Upper lobe of left lung (tissue), 6 donors: Measurements from ENCODE around the gene RAD23B. TPM values are rescaled to one million over a fixed set of nuclear protein-coding genes. Genes with fewer than 3 reads are reported as not detected.
A peak's percentile ranks its signal among the peaks of the same experiment; 100 is the strongest.

Experiments used
- ATAC-seq, 2 donors: fragments of 200-7000 bp; cut with Tn5 transposase; one replicate each; pipeline ENCODE4 v1.9.1; 2022; ENCODE audit warnings: mild to moderate bottlenecking in 2 of 2, moderate library complexity in 2 of 2; ENCODE audit not compliant: low FRiP score in 2 of 2
- DNase-seq, 2 donors: peaks; one replicate each; pipeline ENCODE4 v3.0.0-alpha.2; 2019 to 2020
- H3K27ac ChIP-seq, 4 donors: fragments of 200-600 bp; sonication (generic); one replicate each; pipeline ENCODE4 v1.5.1; 2016 to 2019
- H3K27me3 ChIP-seq, 4 donors: fragments of 200-600 bp; sonication (generic); one replicate each; pipeline ENCODE4 v1.5.1; 2017 to 2019
- H3K36me3 ChIP-seq, 4 donors: fragments of 200-600 bp; sonication (generic); one replicate each; pipeline ENCODE4 v1.5.1; 2016 to 2019
- H3K4me1 ChIP-seq, 4 donors: fragments of 200-600 bp; sonication (generic); one replicate each; pipeline ENCODE4 v1.5.1; 2018 to 2019
- H3K4me3 ChIP-seq, 4 donors: fragments of 200-600 bp; sonication (generic); one replicate each; pipeline ENCODE4 v1.5.1; 2017 to 2019; ENCODE audit warnings: mild to moderate bottlenecking in 2 of 4, moderate library complexity in 1 of 4
- H3K9me3 ChIP-seq, 4 donors: fragments of 200-600 bp; sonication (generic); one replicate each; pipeline ENCODE4 v1.5.1; 2018 to 2019
- EP300 ChIP-seq, 4 donors: sonication (generic); formaldehyde crosslinking; IDR thresholded peaks; one replicate each; pipeline ENCODE4 v1.5.1; 2017; ENCODE audit warnings: antibody characterized with exemption in 4 of 4, control low read depth in 2 of 4
- POLR2A ChIP-seq, 4 donors: fragments of 450-650 bp; IDR thresholded peaks; one replicate each; pipeline ENCODE4 v1.5.1; 2016 to 2017; ENCODE audit warnings: antibody characterized with exemption in 4 of 4, mild to moderate bottlenecking in 2 of 4
- POLR2AphosphoS5 ChIP-seq, 2 donors: sonication (generic); formaldehyde crosslinking; IDR thresholded peaks; one replicate each; pipeline ENCODE4 v1.5.1; 2017; ENCODE audit warnings: antibody characterized with exemption in 2 of 2
- WGBS, 2 donors: methylation state at CpG; one replicate each; pipeline ENCODE4 v1.1.5; 2017 to 2018; 5-methylcytosine and 5-hydroxymethylcytosine counted together
- total RNA-seq, 6 donors: library from RNA; depleted of rRNA in 4 of 6; stranded (reverse); fragments of >200 nt in 4 of 6; gene quantifications; one replicate each; pipeline versions ENCODE4 v1.1.0 to v1.2.1, GENCODE V29; 2016 to 2021
- TF ChIP-seq, protein P1 (sequence below), 6 experiments: fragments of 450-650 bp in 4 of 6; fragments of 200-600 bp in 2 of 6; sonication (generic) in 2 of 6; IDR thresholded peaks; one replicate each; pipeline ENCODE4 v1.5.1; 2016 to 2019; ENCODE audit warnings: antibody characterized with exemption in 6 of 6
- donor health status: DM: no; HTN: no; CAD: no; lungs with moderate emphysema.
- donor health status: DM: no; HTN: yes; CAD: no; lungs with severe emphysema.

Gene RAD23B
- total RNA-seq, 6 donors from 2014 or later, result 33.5 to 107 (median 73.1) TPM

GRCh38 chr9:107286057-107286456, 3.0 kb downstream of the RAD23B start:
- WGBS, 2 donors, result 39 to 40% methylated on average over 2 of the region's 2 CpGs
- Histone ChIP-seq H3K9me3 (no peaks in the 10 kb centered on the region), H3K36me3 (no peaks in the 10 kb centered on the region), H3K27ac (peak overlapping the region in 1 of 4 donors; percentile 100), H3K4me1 (peaks cover 48 to 69% (median 55%) of the 10 kb centered on the region in 4 donors), H3K4me3 (peak overlapping the region in 2 of 4 donors; percentile 97), H3K27me3 (no peaks in the 10 kb centered on the region)
- ATAC-seq (no peak), DNase-seq (no peak)
- TF ChIP-seq POLR2AphosphoS5 (IDR thresholded peaks at IDR 0.05), result no peak
- TF ChIP-seq, protein P1, sequence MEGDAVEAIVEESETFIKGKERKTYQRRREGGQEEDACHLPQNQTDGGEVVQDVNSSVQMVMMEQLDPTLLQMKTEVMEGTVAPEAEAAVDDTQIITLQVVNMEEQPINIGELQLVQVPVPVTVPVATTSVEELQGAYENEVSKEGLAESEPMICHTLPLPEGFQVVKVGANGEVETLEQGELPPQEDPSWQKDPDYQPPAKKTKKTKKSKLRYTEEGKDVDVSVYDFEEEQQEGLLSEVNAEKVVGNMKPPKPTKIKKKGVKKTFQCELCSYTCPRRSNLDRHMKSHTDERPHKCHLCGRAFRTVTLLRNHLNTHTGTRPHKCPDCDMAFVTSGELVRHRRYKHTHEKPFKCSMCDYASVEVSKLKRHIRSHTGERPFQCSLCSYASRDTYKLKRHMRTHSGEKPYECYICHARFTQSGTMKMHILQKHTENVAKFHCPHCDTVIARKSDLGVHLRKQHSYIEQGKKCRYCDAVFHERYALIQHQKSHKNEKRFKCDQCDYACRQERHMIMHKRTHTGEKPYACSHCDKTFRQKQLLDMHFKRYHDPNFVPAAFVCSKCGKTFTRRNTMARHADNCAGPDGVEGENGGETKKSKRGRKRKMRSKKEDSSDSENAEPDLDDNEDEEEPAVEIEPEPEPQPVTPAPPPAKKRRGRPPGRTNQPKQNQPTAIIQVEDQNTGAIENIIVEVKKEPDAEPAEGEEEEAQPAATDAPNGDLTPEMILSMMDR (IDR thresholded peaks at IDR 0.05), result no peak
- TF ChIP-seq EP300 (IDR thresholded peaks at IDR 0.05), result no peak
- TF ChIP-seq POLR2A (IDR thresholded peaks at IDR 0.05), result no peak

- Histone ChIP-seq H3K36me3 (no peaks in the 10 kb centered on the region), H3K9me3 (no peaks in the 10 kb centered on the region), H3K4me1 (peaks cover 62 to 82% (median 69%) of the 10 kb centered on the region in 4 donors), H3K27me3 (no peaks in the 10 kb centered on the region), H3K4me3 (no peak overlapping the region), H3K27ac (no peak overlapping the region)
- WGBS, 2 donors, result 66 to 68% methylated on average over 1 of the region's 1 CpG
- ATAC-seq (no peak), DNase-seq (no peak)
- TF ChIP-seq POLR2AphosphoS5 (IDR thresholded peaks at IDR 0.05) (no peak), EP300 (IDR thresholded peaks at IDR 0.05) (no peak), POLR2A (IDR thresholded peaks at IDR 0.05) (no peak)
- TF ChIP-seq, protein P1 (IDR thresholded peaks at IDR 0.05), result no peak
These were observed 5.6 kb downstream of the RAD23B start for GRCh38 chr9:107288701-107289100.

DNA sequence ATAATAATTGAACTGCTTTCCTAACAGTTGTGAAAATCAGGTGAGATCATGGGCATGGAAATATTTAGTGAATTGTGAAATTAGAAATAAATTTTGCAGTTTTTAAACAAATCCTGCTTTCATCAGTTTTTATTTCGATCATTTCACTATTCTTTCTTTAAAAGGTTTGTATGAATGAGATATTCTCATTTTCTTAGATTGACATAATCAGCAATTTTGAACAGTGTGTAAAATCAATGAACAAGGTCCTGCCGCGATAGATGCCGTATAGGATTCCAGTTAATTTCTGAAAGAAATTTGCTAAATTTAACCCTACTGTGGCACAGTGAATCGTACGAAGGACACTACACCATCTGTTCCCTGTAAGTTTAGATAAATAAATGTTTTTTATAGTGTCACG, 7.5 kb downstream of the RAD23B start:
- H3K4me1 ChIP-seq, result peaks cover 59 to 89% (median 73%) of the 10 kb centered on the region in 4 donors
- no peaks in the 10 kb centered on the region for H3K27me3 ChIP-seq
- no peak overlapping the region for H3K27ac ChIP-seq
- H3K9me3 ChIP-seq, result no peaks in the 10 kb centered on the region
- no peak for ATAC-seq
- no peaks in the 10 kb centered on the region for H3K36me3 ChIP-seq
- no peak for TF ChIP-seq POLR2AphosphoS5 (IDR thresholded peaks at IDR 0.05)
- no peak for TF ChIP-seq POLR2A (IDR thresholded peaks at IDR 0.05)
- TF ChIP-seq, protein P1 (IDR thresholded peaks at IDR 0.05), result no peak
- TF ChIP-seq EP300 (IDR thresholded peaks at IDR 0.05), result no peak
- no peak for DNase-seq
- WGBS, 2 donors, result 72 to 74% methylated on average over 7 of the region's 7 CpGs
- H3K4me3 ChIP-seq, result no peak overlapping the region

DNA sequence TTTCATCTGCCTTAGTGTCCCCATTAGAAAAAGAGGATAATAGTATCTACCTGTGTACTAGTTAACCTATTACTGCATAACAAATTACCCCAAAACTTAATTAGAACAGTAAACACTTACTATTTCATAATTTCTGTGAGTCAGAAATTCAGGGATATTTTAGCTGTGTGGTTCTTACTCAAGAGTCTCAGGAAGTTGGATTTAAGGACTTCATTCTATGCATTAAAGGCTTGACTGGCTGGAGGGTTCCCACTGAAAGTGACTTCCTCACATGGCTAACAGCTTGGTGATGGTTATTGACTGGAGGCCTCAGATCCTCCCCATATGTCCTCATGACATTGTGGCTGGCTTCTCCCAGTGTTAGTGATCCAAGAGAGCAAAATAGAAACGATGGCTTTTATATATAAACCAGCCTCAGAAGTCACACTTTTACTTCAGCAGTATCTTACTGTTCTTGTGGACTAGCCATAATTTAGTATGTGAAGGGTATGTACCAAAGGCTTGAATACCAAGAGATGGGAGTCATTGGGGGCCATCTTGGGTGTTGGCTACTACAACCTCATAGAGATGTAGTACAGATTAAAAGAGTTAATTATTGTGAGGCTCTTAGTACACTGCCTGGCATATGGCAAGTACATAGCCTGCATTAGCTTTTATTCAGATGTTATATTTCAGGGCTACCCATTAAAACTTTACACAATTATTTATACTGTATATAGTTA, 9.9 kb downstream of the RAD23B start:
- no peaks in the 10 kb centered on the region for H3K9me3 ChIP-seq
- H3K27me3 ChIP-seq, result no peaks in the 10 kb centered on the region
- no peak overlapping the region for H3K27ac ChIP-seq
- peaks cover 49 to 66% (median 53%) of the 10 kb centered on the region in 4 donors for H3K4me1 ChIP-seq
- 100% methylated on average over 1 of the region's 1 CpG for WGBS, 2 donors
- DNase-seq, result no peak
- H3K36me3 ChIP-seq, result no peaks in the 10 kb centered on the region
- no peak overlapping the region for H3K4me3 ChIP-seq
- TF ChIP-seq EP300 (IDR thresholded peaks at IDR 0.05) (no peak), POLR2AphosphoS5 (IDR thresholded peaks at IDR 0.05) (no peak), POLR2A (IDR thresholded peaks at IDR 0.05) (no peak)
- TF ChIP-seq, protein P1 (IDR thresholded peaks at IDR 0.05), result no peak
- ATAC-seq, result no peak
